Coronary artery (tissue), 2 donors: ENCODE measurements around the gene PRPH.

Source experiments
- DNase-seq: peaks from one replicate; pipeline ENCODE4 v3.0.0-alpha.2; 2017; ENCODE audit warnings: low spot score
- H3K27ac ChIP-seq, 2 donors: fragments of 200-600 bp; sonication (generic); one replicate each; pipeline ENCODE4 v1.5.1; 2016 to 2019
- H3K4me3 ChIP-seq: fragments of 200-600 bp; sonication (generic); 2 replicates; pipeline ENCODE4 v1.5.1; 2016; ENCODE audit warnings: mild to moderate bottlenecking, moderate library complexity
- CTCF ChIP-seq: fragments of 200-600 bp; sonication (generic); IDR thresholded peaks from one replicate; pipeline ENCODE4 v1.5.1; 2019; ENCODE audit warnings: antibody characterized with exemption

Gene PRPH

DNA sequence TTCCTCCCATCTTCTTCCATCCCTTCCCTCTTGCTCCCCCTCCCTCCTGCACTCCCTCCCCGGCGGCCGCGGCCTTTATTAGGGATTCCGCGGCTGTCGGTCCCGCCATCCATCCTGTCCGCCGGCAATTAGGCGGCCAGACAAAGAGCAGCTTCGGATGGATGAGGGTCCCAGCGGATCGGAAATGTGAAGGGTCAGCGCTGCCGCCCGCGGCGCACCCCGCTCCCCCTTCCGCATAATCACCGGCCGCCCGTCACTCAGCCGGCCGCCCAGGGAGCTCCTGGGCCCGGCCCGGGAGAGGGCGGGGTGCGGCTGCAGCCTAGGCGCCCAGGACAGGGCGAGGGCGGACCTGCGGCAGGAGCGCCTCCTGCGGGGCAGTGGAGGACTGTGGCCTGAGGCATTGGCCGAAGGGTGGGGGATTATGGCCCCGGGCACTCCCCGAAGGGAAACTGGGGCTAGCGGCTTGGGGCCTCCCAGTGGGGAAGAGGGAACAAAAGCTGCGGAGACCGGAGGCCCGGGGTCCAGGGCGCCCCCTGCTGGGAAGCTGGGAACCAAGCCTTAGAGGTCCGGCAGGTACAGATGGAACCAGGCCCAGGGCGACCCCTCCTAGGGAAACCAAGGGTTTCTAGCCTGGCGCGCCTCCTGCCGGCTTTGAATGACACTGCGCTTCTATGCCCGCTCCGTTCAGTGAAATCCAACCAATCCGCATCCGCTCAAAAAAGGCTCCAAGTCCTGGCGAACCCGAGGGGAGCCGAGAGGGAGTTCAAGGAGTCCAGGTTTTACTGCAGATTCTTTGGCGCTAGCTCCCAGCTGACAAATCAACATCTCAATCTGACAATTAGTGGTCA lies 47.3 kb downstream of the PRPH start:
- H3K4me3 ChIP-seq, result peak overlapping the region; percentile 64
- TF ChIP-seq CTCF, result peak; percentile 80
- DNase-seq, result no peak
- no peak overlapping the region for H3K27ac ChIP-seq

DNA sequence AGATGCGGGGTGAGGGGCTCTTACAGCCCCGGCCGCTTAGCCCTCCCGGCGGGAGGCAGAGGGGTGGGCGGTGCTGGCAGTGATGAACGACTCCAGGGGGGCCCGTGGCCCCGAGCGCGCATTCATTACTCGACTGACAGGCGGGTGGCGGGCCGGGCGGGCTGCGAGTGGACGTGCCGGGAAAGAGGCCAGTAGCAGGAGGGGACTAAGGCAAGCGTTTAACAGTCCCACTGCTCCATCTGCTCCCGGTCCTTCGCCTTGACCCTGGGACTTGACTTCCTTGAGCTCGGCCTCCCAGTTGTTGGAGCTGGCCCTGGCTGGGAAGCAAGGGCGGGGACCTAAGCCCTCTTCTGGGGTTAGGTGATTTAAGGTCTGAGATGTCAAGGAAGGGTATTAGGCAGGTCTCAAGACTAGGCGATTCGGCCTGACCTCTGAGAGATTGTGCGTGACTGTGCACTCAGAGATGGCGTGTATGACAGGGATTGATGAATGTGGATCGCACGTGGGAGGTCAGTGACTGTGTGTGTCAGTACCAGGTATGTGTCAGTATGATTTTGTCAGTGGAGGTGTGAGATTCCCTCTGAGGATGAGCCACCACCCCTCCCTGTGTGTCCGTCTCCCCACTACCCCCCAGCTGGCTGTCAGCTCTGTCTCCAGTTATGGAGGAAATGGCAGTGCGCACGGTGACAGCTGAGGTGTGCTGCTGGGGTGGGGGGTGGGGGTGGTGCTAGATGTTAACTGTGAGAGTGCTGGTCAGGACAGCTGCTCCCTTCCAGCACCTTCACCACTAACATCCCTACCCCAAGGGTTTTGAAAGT lies 48.2 kb downstream of the PRPH start:
- no peak for TF ChIP-seq CTCF
- peak overlapping the region; percentile 64 for H3K4me3 ChIP-seq
- no peak for DNase-seq
- H3K27ac ChIP-seq, result no peak overlapping the region

DNA sequence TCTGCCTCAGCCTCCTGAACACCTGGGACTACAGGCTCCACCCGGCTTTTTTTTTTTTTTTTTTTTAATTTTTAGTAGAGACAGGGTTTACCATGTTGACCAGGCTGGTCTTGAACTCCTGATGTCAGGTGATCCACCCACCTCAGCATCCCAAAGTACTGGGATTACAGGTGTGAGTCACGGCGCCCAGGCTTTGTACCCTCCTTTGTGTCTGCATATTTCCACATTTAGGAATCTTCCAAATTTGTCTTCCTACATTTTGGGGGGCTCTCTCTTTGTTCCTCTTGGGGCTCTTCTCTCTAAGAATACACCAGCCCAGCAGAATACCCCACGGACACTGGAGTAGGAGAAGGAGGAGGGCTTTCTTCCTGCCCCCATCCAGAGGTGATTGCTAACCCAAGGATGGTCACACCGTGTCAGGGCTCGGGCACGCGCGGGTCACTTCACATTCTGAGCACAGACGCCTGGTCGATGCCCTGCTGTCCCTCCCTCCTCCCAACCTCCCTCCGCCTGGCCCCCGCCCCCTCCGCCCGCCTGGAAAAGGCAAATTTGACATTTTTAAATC lies 49.6 kb downstream of the PRPH start:
- H3K27ac ChIP-seq, result no peak overlapping the region
- no peak for DNase-seq
- H3K4me3 ChIP-seq, result peak overlapping the region; percentile 76
- no peak for TF ChIP-seq CTCF

GRCh38 chr12:49345051-49345824 lies 50.3 kb downstream of the PRPH start:
- H3K4me3 ChIP-seq, result peak overlapping the region; percentile 76

DNA sequence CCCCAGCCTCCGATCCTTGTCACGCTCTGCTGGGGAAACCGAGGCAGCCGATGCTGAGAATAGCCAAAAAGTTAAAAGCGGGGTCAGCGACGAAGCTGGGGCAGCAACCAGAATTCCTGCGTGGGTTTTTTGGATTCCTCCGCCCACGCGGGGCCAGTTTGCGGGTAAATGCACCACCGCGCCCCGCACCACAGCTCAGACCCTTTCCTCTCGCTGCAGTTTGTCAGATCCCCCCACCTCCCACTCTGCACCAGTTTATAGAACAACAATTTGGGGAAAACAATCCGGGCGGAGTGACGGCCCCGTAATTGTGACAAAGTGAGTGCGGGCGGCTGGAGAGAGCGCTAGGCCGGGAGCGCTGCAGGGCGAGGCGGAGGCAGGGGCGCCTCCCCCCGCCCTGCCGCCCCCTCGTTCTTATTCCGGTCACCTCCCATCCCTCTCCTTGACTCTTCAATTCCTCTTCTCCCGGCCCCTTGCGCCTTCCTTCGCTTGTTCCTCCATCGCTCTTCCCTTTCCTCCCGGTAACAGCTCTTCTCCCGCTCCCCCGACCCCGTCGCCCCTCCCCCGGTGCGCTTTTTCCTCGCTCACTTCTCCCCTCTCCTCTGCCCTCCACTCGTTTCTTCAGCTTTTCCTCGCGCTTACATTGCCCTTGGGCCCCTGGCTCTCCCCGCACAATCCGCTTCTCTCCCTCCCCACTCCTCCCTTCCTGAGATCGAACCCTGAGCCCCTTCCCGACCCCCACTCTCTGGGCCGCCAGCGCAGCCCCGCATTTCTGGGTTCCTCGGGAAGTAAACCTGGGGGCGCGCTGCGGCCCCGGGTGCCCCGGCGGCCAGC lies 51.1 kb downstream of the PRPH start:
- Histone ChIP-seq H3K4me3 (peak overlapping the region; percentile 76), H3K27ac (no peak overlapping the region)
- DNase-seq, result no peak
- TF ChIP-seq CTCF, result no peak

More at GRCh38 chr12:49345051-49345824, 50.3 kb downstream of the PRPH start:
- no peak for DNase-seq
- no peak for TF ChIP-seq CTCF
- H3K27ac ChIP-seq, result no peak overlapping the region
